AG10803 (cell line): ENCODE data around the gene HBA2.

Source experiments
- DNase-seq: peaks from one replicate; pipeline ENCODE4 v3.0.0; 2010; ENCODE audit warnings: low read depth
- H3K4me3 ChIP-seq: 2 replicates; pipeline ENCODE4 v1.5.1; 2011; ENCODE audit warnings: mild to moderate bottlenecking, low read length, control low read depth
- CTCF ChIP-seq: conservative IDR thresholded peaks from 2 replicates; pipeline ENCODE4 v1.5.1; 2011; ENCODE audit warnings: mild to moderate bottlenecking, low read length, control low read depth, inconsistent platforms

HBA2 gene

GRCh38 chr16:140175-140857 is 32.4 kb upstream of the HBA2 start:
- DNase-seq, result no peak
- no peak overlapping the region for H3K4me3 ChIP-seq
- TF ChIP-seq CTCF, result no peak

- no peak overlapping the region for H3K4me3 ChIP-seq
- no peak for DNase-seq
- no peak for TF ChIP-seq CTCF
Measured at GRCh38 chr16:142405-142967, 30.2 kb upstream of the HBA2 start.

GRCh38 chr16:143047-143446 is 29.6 kb upstream of the HBA2 start:
- no peak overlapping the region for H3K4me3 ChIP-seq
- no peak for DNase-seq
- no peak for TF ChIP-seq CTCF

- no peak overlapping the region for H3K4me3 ChIP-seq
- DNase-seq, result peak; percentile 18
- no peak for TF ChIP-seq CTCF
Measured at GRCh38 chr16:143456-143855, 29.2 kb upstream of the HBA2 start.

GRCh38 chr16:144797-145252 is 27.9 kb upstream of the HBA2 start:
- TF ChIP-seq CTCF, result no peak
- no peak for DNase-seq
- H3K4me3 ChIP-seq, result no peak overlapping the region

- TF ChIP-seq CTCF, result no peak
Measured at GRCh38 chr16:146646-147045, 26.0 kb upstream of the HBA2 start.

GRCh38 chr16:149024-149660 is 23.5 kb upstream of the HBA2 start:
- DNase-seq, result peak; percentile 28
- no peak overlapping the region for H3K4me3 ChIP-seq
- no peak for TF ChIP-seq CTCF

More at GRCh38 chr16:146646-147045, 26.0 kb upstream of the HBA2 start:
- no peak overlapping the region for H3K4me3 ChIP-seq
- no peak for DNase-seq
